ENCODE results near the gene TAT. TPM values are rescaled to one million over a fixed set of nuclear protein-coding genes. Genes with fewer than 3 reads are reported as not detected.
"Not testable (repeated sequence)": the region's sequence is repeated elsewhere in the genome, so short reads cannot be mapped to it uniquely, and the experiment has no call there.

The TAT gene
- total RNA-seq, result 1 to 10 TPM in 1 of 2 donors, under 1 TPM in 1; 0.67 to 2.1 TPM
- long read RNA-seq, partial matches to known transcripts, result 1 of 1 reads
- long read RNA-seq, other reads (novel, unspliced or antisense), result 0 of 1 reads

GRCh38 chr16:71576971-71577370, at the start of gene TAT:
TAT (minus strand) TSS chr16:71577092; CDS start chr16:71576415, 677 bp downstream.
- ATAC-seq, result no peak
- intact Hi-C loops (cut with DNase I, micrococcal nuclease), result no loop called here
- no peak for DNase-seq

GRCh38 chr16:71626018-71626857, 49.3 kb upstream of the TAT start, which contains the start of gene MARVELD3:
MARVELD3 (plus strand) TSS chr16:71626184; CDS start chr16:71626230, 46 bp downstream.
- ATAC-seq (peak; percentile 57), DNase-seq (peak; percentile 85 to 93)
- intact Hi-C loops (cut with DNase I, micrococcal nuclease), result loop anchor here in 1 of 2 donors (10.0 kb wide), 1 partner anchor 61 kb away; no protein-coding TSS in a partner anchor

GRCh38 chr16:71625113-71625850, 48.4 kb upstream of the TAT start:
- no peak for DNase-seq
- intact Hi-C loops (cut with DNase I, micrococcal nuclease), result loop anchor here in 1 of 2 donors (10.0 kb wide), 1 partner anchor 60 kb away; no protein-coding TSS in a partner anchor
- no peak for ATAC-seq

- no peak for ATAC-seq
- intact Hi-C loops (cut with DNase I, micrococcal nuclease), result loop anchor here in 1 of 2 donors (10.0 kb wide), 1 partner anchor 59 kb away; no protein-coding TSS in a partner anchor
- DNase-seq, result no peak
Measured at GRCh38 chr16:71623597-71623996, 46.7 kb upstream of the TAT start.

- ATAC-seq, result no peak
- intact Hi-C loops (cut with DNase I, micrococcal nuclease), result loop anchor here in 1 of 2 donors (10.0 kb wide), 1 partner anchor 57 kb away; no protein-coding TSS in a partner anchor
- no peak for DNase-seq
Measured at GRCh38 chr16:71622088-71622487, 45.2 kb upstream of the TAT start.

- ATAC-seq, result no peak
- DNase-seq, result no peak
- intact Hi-C loops (cut with DNase I, micrococcal nuclease), result no loop called here
Measured at GRCh38 chr16:71618429-71618828, 41.5 kb upstream of the TAT start.

- DNase-seq; intact Hi-C loops (cut with DNase I, micrococcal nuclease); ATAC-seq: not testable (repeated sequence)
Measured at GRCh38 chr16:71614956-71615355, 38.1 kb upstream of the TAT start.

GRCh38 chr16:71610936-71611871, 34.3 kb upstream of the TAT start:
- intact Hi-C loops (cut with DNase I, micrococcal nuclease), result no loop called here
- peak; percentile 46 to 82 for DNase-seq
- ATAC-seq, result peak; percentile 95

GRCh38 chr16:71610447-71610846, 33.6 kb upstream of the TAT start:
- no peak for ATAC-seq
- intact Hi-C loops (cut with DNase I, micrococcal nuclease), result no loop called here
- no peak for DNase-seq

- ATAC-seq, result no peak
- intact Hi-C loops (cut with DNase I, micrococcal nuclease), result no loop called here
- no peak for DNase-seq
Measured at GRCh38 chr16:71609066-71609465, 32.2 kb upstream of the TAT start.

GRCh38 chr16:71600822-71601221, 23.9 kb upstream of the TAT start:
- intact Hi-C loops (cut with DNase I, micrococcal nuclease), result no loop called here
- ATAC-seq, result peak; percentile 30
- no peak for DNase-seq

GRCh38 chr16:71598426-71598825, 21.5 kb upstream of the TAT start:
- DNase-seq; intact Hi-C loops (cut with DNase I, micrococcal nuclease); ATAC-seq: not testable (repeated sequence)

- intact Hi-C loops (cut with DNase I, micrococcal nuclease); DNase-seq; ATAC-seq: not testable (repeated sequence)
Measured at GRCh38 chr16:71595340-71595826, 18.5 kb upstream of the TAT start.

- intact Hi-C loops (cut with DNase I, micrococcal nuclease), result no loop called here
- ATAC-seq, result no peak
Measured at GRCh38 chr16:71594000-71594646, 17.2 kb upstream of the TAT start.

GRCh38 chr16:71593048-71593999, 16.4 kb upstream of the TAT start:
- ATAC-seq (no peak), DNase-seq (no peak)
- intact Hi-C loops (cut with DNase I, micrococcal nuclease), result no loop called here

More at GRCh38 chr16:71594000-71594646, 17.2 kb upstream of the TAT start:
- no peak for DNase-seq

GRCh38 chr16:71591917-71592316, 15.0 kb upstream of the TAT start:
- intact Hi-C loops (cut with DNase I, micrococcal nuclease), result no loop called here
- DNase-seq, result no peak
- ATAC-seq, result no peak

- ATAC-seq, result no peak
- no peak for DNase-seq
- intact Hi-C loops (cut with DNase I, micrococcal nuclease), result no loop called here
Measured at GRCh38 chr16:71590584-71590983, 13.7 kb upstream of the TAT start.

Data from left colon (tissue), 2 donors.